Chondrocyte (in vitro differentiated cells): ENCODE measurements around the gene TMEM151A. TPM values are rescaled to one million over a fixed set of nuclear protein-coding genes. Genes with fewer than 3 reads are reported as not detected.
A peak's percentile ranks its signal among the peaks of the same experiment; 100 is the strongest.

Source experiments
- DNase-seq: peaks from one replicate; pipeline ENCODE4 v3.0.0; 2021; ENCODE audit warnings: mixed read lengths, low spot score
- H3K27ac Mint-ChIP-seq: one replicate; pipeline ENCODE4 v1.8.0; 2021; ENCODE audit warnings: mild to moderate bottlenecking, moderate library complexity, mixed read lengths; ENCODE audit not compliant: unreplicated experiment
- H3K27me3 Mint-ChIP-seq: 2 replicates; pipeline ENCODE4 v1.8.0; 2021; ENCODE audit warnings: low read depth, mixed read lengths
- H3K36me3 Mint-ChIP-seq: 2 replicates; pipeline ENCODE4 v1.8.0; 2021; ENCODE audit warnings: low read depth, mixed read lengths
- H3K4me1 Mint-ChIP-seq: 2 replicates; pipeline ENCODE4 v1.8.0; 2021; ENCODE audit warnings: low read depth, mild to moderate bottlenecking, mixed read lengths
- H3K4me3 Mint-ChIP-seq: one replicate; pipeline ENCODE4 v1.8.0; 2021; ENCODE audit warnings: mild to moderate bottlenecking, moderate library complexity, mixed read lengths; ENCODE audit not compliant: unreplicated experiment
- H3K9me3 Mint-ChIP-seq: 2 replicates; pipeline ENCODE4 v1.8.0; 2021; ENCODE audit warnings: low read depth, mixed read lengths
- CTCF ChIP-seq: fragments of 200-600 bp; sonication (generic); IDR thresholded peaks from 2 replicates; pipeline ENCODE4 v1.5.0; 2021; ENCODE audit warnings: antibody characterized with exemption, mild to moderate bottlenecking, moderate library complexity
- total RNA-seq: library from RNA; stranded (reverse); gene quantifications from 3 replicates; pipeline ENCODE4 v1.2.1, GENCODE V29; 2021

TMEM151A gene
- total RNA-seq, 1 donor from 2014 or later: 4.7 TPM

- Mint-ChIP-seq H3K36me3 (peaks cover 5% of the 10 kb centered on the region), H3K27ac (no peak overlapping the region), H3K4me3 (no peak overlapping the region), H3K9me3 (no peaks in the 10 kb centered on the region), H3K27me3 (no peaks in the 10 kb centered on the region), H3K4me1 (peaks cover 36% of the 10 kb centered on the region)
- peak; percentile 85 for DNase-seq
- TF ChIP-seq CTCF: no peak
Measured at GRCh38 chr11:66332371-66333219, 40.9 kb downstream of the TMEM151A start.

- peaks cover 5% of the 10 kb centered on the region for H3K36me3 Mint-ChIP-seq
- no peak overlapping the region for H3K27ac Mint-ChIP-seq
- no peak overlapping the region for H3K4me3 Mint-ChIP-seq
- no peaks in the 10 kb centered on the region for H3K27me3 Mint-ChIP-seq
- no peak for TF ChIP-seq CTCF
- peaks cover 33% of the 10 kb centered on the region for H3K4me1 Mint-ChIP-seq
- no peaks in the 10 kb centered on the region for H3K9me3 Mint-ChIP-seq
- DNase-seq: peak; percentile 75
Measured at GRCh38 chr11:66333220-66333877, 41.7 kb downstream of the TMEM151A start.

GRCh38 chr11:66333896-66334604, 42.4 kb downstream of the TMEM151A start:
- Mint-ChIP-seq H3K4me3 (no peak overlapping the region), H3K36me3 (peaks cover 7% of the 10 kb centered on the region), H3K27ac (no peak overlapping the region), H3K9me3 (no peaks in the 10 kb centered on the region), H3K4me1 (peaks cover 29% of the 10 kb centered on the region), H3K27me3 (no peaks in the 10 kb centered on the region)
- DNase-seq: peak; percentile 71
- no peak for TF ChIP-seq CTCF

- Mint-ChIP-seq H3K9me3 (no peaks in the 10 kb centered on the region), H3K36me3 (peaks cover 9% of the 10 kb centered on the region), H3K4me3 (peak overlapping the region; percentile 99), H3K27me3 (no peaks in the 10 kb centered on the region), H3K4me1 (peaks cover 29% of the 10 kb centered on the region), H3K27ac (peak overlapping the region; percentile 81)
- no peak for TF ChIP-seq CTCF
- peak; percentile 93 for DNase-seq
Measured at GRCh38 chr11:66334605-66335442, 43.1 kb downstream of the TMEM151A start.
